Mucosa of descending colon (tissue), 3 donors: ENCODE results near the gene SLC5A5. TPM values are rescaled to one million over a fixed set of nuclear protein-coding genes. Genes with fewer than 3 reads are reported as not detected.

Experiments used
- ATAC-seq: fragments of 200-7000 bp; cut with Tn5 transposase; one replicate; pipeline ENCODE4 v1.9.1; 2020; ENCODE audit warnings: mild to moderate bottlenecking, moderate library complexity
- DNase-seq, 3 donors: peaks; one replicate each; pipeline ENCODE4 v3.0.0-alpha.2; 2020
- H3K36me3 ChIP-seq: fragments of 200-600 bp; one replicate; pipeline ENCODE4 v1.8.0; 2021; ENCODE audit warnings: low read depth, mild to moderate bottlenecking
- H3K4me1 ChIP-seq: fragments of 200-600 bp; one replicate; pipeline ENCODE4 v1.8.0; 2021; ENCODE audit warnings: low read depth, mild to moderate bottlenecking
- H3K4me3 ChIP-seq: fragments of 200-600 bp; one replicate; pipeline ENCODE4 v1.8.0; 2021; ENCODE audit warnings: mild to moderate bottlenecking
- H3K9me3 ChIP-seq: fragments of 200-600 bp; one replicate; pipeline ENCODE4 v1.8.0; 2021; ENCODE audit warnings: mild to moderate bottlenecking
- intact Hi-C, 2 donors: fragments of 100-400 bp; cut with DNase I in 1 of 2; cut with micrococcal nuclease in 1 of 2; formaldehyde crosslinking; loops; one replicate each; pipeline versions ENCODE4 v1.11.0 to v1.11.1; 2022; cut with DNase I, micrococcal nuclease
- total RNA-seq, 3 donors: library from RNA; stranded (reverse); fragmentation: NEBNext Ultra II Directional in 2 of 3; extraction: Animal tissue kit (Norgen Biotek cat#: 25700) in 2 of 3; gene quantifications; one replicate each; pipeline versions ENCODE4 v1.2.1 to v1.2.4, GENCODE V29; 2021 to 2023
- TF ChIP-seq, protein P1 (sequence below): fragments of 200-600 bp; IDR thresholded peaks from one replicate; pipeline ENCODE4 v1.8.0; 2022; ENCODE audit warnings: antibody characterized with exemption, mild to moderate bottlenecking
- donor health status: DM: no; HTN: no; CAD: no; lungs with moderate emphysema.
- donor health status: DM: no; HTN: no; CAD: no.
- donor health status: DM: no; HTN: yes; CAD: no.

Gene SLC5A5
- total RNA-seq, 3 donors from 2014 or later, result 0.19 TPM; not detected in 2

DNA sequence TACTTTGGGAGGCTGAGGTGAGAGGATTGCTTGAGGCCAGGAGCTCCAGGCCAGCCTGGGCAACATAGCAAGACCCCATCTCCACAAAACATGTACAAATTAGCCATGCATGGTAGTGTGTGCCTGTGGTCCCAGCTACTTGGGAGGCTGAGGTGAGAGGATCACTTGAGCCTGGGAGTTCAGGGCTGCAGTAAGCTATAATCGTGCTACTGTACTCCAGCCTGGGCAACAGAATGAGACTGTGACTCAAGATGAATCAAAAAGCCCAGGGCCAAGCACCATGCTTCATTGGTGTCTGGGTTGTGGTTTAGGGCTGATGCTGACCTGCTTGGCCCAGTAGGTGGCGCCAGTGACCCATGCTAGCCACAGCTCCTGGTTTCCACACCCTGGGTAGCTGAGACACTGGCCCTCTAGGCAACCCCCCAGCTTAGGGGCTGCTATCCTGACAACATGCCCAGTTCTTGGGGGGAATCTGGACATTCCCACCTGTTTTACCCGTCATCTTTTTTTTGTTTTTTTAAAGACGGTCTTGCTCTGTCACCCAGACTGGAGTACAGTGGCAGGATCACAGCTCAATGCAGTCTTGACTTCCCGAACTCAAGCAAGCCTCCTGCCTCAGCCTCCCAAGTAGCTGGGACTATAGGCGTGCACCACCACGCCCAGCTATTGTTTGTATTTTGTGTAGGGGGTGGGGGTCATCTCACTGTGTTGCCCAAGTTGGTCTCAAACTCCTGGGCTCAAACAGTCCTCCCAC, 66.5 kb downstream of the SLC5A5 start:
- peak; percentile 76 to 87 (median 87) for DNase-seq
- no peaks in the 10 kb centered on the region for H3K9me3 ChIP-seq
- H3K36me3 ChIP-seq, result no peaks in the 10 kb centered on the region
- TF ChIP-seq, protein P1, sequence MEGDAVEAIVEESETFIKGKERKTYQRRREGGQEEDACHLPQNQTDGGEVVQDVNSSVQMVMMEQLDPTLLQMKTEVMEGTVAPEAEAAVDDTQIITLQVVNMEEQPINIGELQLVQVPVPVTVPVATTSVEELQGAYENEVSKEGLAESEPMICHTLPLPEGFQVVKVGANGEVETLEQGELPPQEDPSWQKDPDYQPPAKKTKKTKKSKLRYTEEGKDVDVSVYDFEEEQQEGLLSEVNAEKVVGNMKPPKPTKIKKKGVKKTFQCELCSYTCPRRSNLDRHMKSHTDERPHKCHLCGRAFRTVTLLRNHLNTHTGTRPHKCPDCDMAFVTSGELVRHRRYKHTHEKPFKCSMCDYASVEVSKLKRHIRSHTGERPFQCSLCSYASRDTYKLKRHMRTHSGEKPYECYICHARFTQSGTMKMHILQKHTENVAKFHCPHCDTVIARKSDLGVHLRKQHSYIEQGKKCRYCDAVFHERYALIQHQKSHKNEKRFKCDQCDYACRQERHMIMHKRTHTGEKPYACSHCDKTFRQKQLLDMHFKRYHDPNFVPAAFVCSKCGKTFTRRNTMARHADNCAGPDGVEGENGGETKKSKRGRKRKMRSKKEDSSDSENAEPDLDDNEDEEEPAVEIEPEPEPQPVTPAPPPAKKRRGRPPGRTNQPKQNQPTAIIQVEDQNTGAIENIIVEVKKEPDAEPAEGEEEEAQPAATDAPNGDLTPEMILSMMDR, result peak; percentile 87
- intact Hi-C loops, result loop anchor here (2.0 to 5.0 kb wide), 2 partner anchors 59 kb away; no protein-coding TSS in a partner anchor
- H3K4me1 ChIP-seq, result peaks cover 12% of the 10 kb centered on the region
- ATAC-seq, result peak; percentile 92
- H3K4me3 ChIP-seq, result no peak overlapping the region

DNA sequence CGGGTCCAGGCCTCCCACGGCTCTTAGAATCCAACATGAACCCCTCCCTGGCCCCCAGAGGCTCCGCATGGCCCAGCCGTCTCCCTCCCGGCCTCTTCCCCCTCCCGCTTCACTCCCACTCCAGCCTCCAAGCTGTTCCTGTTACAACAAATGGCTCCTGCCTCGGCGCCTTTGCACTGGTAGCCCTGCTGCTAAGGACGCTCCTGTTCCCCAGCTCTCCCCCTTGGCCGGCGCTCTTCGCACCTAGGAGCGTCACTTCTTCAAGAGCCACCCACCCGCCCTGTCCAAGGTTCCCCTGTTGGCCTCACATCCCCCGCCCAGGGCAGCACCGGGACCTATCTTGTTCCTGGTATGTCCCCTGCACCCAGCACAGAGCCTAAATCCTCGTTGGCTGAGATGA, 70.4 kb downstream of the SLC5A5 start:
- Histone ChIP-seq H3K4me1 (peaks cover 3% of the 10 kb centered on the region), H3K9me3 (no peaks in the 10 kb centered on the region), H3K4me3 (no peak overlapping the region), H3K36me3 (no peaks in the 10 kb centered on the region)
- intact Hi-C loops, result no loop called here
- DNase-seq, result no peak
- TF ChIP-seq, protein P1, result no peak
- no peak for ATAC-seq

DNA sequence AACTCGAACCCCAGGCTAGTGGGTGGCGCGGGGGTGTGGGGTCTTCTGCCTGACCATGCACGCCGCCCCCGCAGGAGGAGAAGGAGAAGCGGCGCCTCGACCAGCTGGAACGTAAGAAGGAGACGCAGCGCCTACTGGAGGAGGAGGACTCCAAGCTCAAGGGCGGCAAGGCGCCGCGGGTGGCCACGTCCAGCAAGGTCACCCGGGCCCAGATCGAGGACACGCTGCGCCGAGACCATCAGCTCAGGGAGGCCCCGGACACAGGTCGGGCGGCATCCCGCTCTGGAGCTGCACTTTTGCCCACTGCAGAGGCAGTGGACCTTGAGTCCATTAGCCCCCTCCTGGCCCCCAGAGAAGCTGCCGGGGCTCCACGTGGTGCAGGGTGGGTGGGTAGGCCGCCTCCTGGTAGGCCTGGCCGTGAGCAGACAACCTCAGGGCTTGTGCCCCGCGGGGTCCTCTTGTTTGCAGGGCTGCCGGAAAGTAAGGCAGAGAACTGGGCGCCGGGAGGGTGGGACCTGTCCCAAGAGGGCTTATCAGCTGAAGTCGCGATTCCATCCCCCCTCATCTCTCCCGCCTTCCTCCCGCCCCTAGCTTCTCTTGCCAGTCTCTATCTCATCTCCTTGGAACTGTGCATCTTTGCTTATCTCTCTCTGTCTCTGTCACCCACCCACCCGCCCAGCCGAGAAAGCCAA, 71.0 kb downstream of the SLC5A5 start:
- ATAC-seq (no peak), DNase-seq (no peak)
- H3K9me3 ChIP-seq, result no peaks in the 10 kb centered on the region
- H3K4me1 ChIP-seq, result peaks cover 7% of the 10 kb centered on the region
- TF ChIP-seq, protein P1, result no peak
- no peaks in the 10 kb centered on the region for H3K36me3 ChIP-seq
- intact Hi-C loops, result no loop called here
- no peak overlapping the region for H3K4me3 ChIP-seq

DNA sequence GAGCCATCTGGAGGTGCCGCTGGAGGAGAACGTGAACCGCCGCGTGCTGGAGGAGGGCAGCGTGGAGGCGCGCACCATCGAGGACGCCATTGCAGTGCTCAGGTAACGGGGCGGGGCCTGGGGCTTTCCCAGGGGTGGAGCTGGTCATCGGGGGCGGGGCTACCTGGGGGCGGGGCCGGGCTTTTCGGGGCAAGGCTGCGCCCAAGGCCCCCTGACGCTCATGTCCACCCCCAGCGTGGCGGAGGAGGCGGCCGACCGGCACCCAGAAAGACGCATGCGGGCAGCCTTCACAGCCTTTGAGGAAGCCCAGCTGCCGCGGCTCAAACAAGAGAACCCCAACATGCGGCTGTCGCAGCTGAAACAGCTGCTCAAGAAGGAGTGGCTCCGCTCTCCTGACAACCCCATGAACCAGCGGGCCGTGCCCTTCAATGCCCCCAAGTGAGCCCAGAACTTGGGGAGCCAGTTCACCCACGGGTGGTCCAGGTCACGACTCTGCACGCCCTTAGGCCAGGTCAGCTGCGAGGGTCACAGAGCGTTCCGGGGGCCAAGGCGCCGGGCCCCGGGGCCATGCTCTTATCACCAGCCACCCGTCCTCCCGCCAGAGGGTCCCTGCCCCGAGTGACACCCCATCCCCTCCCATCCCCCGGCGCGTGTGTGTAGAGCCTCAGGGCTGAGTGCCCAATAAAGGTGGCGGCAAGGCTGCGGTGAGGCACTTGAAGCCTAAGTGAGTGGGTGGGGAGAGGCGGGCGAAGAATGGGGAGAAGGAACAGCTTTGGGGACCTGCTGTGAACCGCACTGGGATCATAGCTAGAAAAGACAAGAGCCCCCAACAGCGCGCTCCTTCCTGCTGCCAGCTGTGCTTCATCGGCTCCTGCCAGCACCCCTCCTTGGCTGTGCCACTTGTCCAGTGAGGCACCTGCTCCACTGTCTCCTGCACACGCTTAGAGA, 71.8 kb downstream of the SLC5A5 start:
- peaks cover 7% of the 10 kb centered on the region for H3K4me1 ChIP-seq
- no peaks in the 10 kb centered on the region for H3K36me3 ChIP-seq
- intact Hi-C loops, result no loop called here
- TF ChIP-seq, protein P1, result no peak
- no peak for DNase-seq
- no peaks in the 10 kb centered on the region for H3K9me3 ChIP-seq
- no peak overlapping the region for H3K4me3 ChIP-seq
- ATAC-seq, result no peak

DNA sequence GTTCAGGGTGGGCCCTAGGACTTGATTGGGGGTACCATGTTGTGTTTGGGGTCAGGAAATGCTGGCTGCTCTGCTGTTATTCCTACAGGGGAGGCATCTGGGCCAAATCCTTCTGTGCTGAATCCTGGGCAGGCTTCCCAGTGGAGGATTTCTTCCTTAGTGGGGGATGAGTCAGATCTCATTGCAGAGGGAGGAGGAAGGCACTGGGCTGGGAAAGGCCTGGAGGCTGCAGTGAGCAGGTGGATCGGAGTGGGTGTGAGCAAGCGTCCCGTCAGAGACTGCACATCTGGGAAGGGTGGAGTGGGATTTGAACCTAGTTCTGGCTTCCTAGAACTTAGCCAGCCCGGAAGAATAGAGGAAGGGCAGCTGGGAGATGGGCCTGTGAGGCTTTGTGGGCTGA, 72.6 kb downstream of the SLC5A5 start:
- intact Hi-C loops, result no loop called here
- Histone ChIP-seq H3K4me1 (peaks cover 11% of the 10 kb centered on the region), H3K4me3 (no peak overlapping the region), H3K9me3 (no peaks in the 10 kb centered on the region), H3K36me3 (no peaks in the 10 kb centered on the region)
- TF ChIP-seq, protein P1, result no peak
- DNase-seq, result no peak
- no peak for ATAC-seq
